ENCODE data around the gene GM2A.

- TF ChIP-seq CTBP1 (IDR thresholded peaks at IDR 0.05; ENCODE audit: borderline replicate concordance): no peak
- no peak for TF ChIP-seq LEF1 (IDR thresholded peaks at IDR 0.05; ENCODE audit: borderline replicate concordance)
- no peak for TF ChIP-seq ELF4 (IDR thresholded peaks at IDR 0.05)
- TF ChIP-seq PKNOX1 (IDR thresholded peaks at IDR 0.05): no peak
- no peak for TF ChIP-seq FOXM1 (IDR thresholded peaks at IDR 0.05; ENCODE audit: borderline replicate concordance)
- TF ChIP-seq NFRKB (IDR thresholded peaks at IDR 0.05): no peak
- TF ChIP-seq SP1 (IDR thresholded peaks at IDR 0.05): no peak
- TF ChIP-seq TARDBP (IDR thresholded peaks at IDR 0.05): no peak
- TF ChIP-seq SUZ12 (IDR thresholded peaks at IDR 0.05): no peak
Observed at GRCh38 chr5:151248651-151249050, 4.3 kb upstream of the GM2A start.

Measured in HEK293T (cell line).